ENCODE measurements around the gene RIPOR3.
A peak's percentile ranks its signal among the peaks of the same experiment; 100 is the strongest.
"Not testable (repeated sequence)": the region's sequence is repeated elsewhere in the genome, so short reads cannot be mapped to it uniquely, and the experiment has no call there.

RIPOR3 gene

DNA sequence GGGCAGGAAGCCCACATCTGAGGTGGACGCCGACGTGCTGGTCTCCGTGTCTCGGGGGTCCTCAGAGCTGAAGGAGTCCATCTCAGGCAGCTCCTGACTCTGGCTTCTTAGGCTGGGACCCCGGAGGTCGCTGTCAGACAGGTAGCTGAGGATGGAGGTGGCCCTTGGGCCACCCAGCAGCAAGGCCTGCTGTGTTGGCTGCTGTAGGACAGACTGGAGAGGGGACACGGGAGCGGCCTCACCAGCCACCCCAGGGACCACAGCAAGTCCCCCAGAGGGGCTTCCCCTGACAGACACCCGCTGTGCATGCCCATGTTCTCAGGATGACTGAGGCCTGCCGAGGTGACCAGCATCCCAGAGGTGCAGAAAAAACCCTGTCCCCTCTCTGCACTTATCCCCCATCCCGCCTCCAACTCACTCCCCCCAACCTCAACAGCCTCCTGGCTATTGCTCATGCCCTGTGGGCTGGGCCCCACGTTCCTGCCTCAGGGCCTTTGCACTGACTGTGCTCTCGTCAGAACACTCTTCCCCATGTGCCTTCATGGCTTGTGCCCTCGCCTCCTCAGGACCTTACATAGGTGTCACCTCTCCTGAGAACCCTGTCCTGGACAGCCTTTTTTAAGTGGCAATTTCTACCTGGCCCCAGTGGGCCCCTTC lies 88.8 kb downstream of the RIPOR3 start:
- intact Hi-C loops (cut with DNase I), result no loop called here
- DNase-seq, result no peak

GRCh38 chr20:50601511-50602431 lies 89.6 kb downstream of the RIPOR3 start:
- no peak for DNase-seq
- intact Hi-C loops (cut with DNase I), result no loop called here

DNA sequence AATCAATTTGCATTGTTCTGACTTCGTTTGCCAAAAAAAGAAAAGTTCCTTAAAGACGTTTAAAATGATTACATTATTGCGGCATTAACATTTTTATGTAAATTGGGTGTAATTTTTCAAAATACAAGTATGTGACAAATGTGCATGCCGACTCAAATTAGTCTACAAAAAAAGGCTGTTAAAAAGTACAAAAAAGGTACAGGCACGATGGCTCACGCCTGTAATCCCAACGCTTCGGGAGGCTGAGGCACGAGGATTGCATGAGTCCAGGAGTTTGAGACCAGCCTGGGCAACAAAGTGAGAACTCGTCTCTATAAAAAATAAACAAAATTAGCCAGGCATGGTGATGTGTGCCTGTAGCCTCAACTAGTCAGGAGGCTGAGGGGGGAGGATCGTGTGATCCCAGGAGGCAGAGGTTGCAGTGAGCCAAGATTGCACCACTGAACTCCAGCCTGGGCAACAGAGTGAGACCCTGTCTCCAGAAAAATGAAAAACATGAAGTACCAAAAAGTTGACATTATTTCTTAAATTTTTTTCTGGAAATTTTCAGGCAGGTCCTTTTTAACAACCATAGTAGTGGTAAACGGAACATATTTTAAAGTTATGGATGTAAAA lies 91.0 kb downstream of the RIPOR3 start:
- intact Hi-C loops (cut with DNase I), result no loop called here
- no peak for DNase-seq

- DNase-seq; intact Hi-C loops (cut with DNase I): not testable (repeated sequence)
Measured at GRCh38 chr20:50598768-50599167, 92.6 kb downstream of the RIPOR3 start.

- intact Hi-C loops (cut with DNase I), result no loop called here
Measured at GRCh38 chr20:50598074-50598473, 93.3 kb downstream of the RIPOR3 start.

DNA sequence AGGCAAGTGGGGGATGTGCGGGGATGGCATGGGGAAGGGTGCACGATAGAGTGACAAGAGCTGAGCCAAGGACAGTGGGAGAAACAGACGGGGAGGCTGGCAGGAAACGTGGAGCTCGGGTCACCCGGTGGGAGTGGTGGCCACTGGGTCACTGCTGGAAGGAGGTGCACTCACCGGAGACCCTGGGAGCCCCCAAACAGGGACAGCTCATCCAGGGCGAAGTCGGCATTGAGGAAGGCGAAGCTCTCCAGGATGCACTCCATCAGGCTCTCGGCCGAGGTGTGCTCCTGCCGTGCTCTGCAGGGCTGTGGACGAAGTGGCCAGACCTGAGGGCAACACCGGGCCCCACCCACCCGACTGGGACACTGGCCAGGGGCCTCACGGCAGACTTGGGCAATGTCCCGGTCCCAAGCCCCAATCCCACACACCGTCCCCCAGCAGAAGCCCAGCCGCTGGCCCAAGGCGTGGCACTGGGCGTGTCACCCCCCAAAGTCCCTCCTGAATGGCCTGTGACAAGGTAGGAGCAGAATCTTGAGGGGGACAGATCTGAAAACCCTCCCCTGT lies 93.9 kb downstream of the RIPOR3 start:
- no peak for DNase-seq
- intact Hi-C loops (cut with DNase I), result no loop called here

More at GRCh38 chr20:50598074-50598473, 93.3 kb downstream of the RIPOR3 start:
- DNase-seq, result no peak

DNA sequence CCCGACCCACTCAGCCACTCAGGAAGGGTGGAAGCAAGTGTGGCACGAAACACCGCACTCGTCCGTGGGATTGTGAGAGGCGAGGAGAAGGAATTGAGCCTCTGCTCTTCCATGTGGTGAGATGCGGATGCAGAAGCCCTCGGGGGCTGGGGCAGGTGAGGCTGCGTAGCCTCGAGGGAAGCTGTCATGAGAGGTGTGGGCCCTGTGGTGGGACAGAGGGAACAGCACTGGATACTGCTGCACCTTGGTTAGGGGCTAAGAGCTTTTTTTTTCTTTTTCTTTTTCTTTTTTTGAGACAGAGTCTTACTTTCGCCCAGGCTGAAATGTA lies 94.7 kb downstream of the RIPOR3 start:
- intact Hi-C loops (cut with DNase I), result no loop called here
- no peak for DNase-seq

GRCh38 chr20:50595988-50596693 lies 95.2 kb downstream of the RIPOR3 start:
- DNase-seq, result no peak
- intact Hi-C loops (cut with DNase I), result no loop called here

DNA sequence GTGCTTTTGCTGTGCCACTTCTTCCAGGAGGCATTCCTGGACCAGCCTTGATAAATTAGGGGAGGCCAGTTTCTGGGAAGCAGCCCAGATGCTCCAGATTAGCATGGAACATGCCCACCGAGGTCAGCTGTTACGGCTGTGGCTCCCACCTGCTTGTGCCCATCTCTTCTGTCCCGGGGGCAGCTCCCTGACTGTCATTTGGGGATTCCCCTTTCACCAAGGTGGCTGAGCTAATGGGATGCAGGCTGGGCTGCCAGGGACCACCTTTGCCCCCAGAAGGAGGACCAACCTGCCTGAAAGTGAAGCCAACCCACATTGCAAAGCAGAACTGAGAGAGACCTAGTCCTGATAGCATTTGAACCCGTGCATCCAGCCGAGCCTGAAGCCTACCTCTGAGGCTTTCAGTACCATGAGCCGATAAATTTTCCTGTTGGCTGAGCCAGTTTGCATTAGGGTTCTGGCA lies 95.9 kb downstream of the RIPOR3 start:
- intact Hi-C loops (cut with DNase I), result no loop called here
- no peak for DNase-seq

DNA sequence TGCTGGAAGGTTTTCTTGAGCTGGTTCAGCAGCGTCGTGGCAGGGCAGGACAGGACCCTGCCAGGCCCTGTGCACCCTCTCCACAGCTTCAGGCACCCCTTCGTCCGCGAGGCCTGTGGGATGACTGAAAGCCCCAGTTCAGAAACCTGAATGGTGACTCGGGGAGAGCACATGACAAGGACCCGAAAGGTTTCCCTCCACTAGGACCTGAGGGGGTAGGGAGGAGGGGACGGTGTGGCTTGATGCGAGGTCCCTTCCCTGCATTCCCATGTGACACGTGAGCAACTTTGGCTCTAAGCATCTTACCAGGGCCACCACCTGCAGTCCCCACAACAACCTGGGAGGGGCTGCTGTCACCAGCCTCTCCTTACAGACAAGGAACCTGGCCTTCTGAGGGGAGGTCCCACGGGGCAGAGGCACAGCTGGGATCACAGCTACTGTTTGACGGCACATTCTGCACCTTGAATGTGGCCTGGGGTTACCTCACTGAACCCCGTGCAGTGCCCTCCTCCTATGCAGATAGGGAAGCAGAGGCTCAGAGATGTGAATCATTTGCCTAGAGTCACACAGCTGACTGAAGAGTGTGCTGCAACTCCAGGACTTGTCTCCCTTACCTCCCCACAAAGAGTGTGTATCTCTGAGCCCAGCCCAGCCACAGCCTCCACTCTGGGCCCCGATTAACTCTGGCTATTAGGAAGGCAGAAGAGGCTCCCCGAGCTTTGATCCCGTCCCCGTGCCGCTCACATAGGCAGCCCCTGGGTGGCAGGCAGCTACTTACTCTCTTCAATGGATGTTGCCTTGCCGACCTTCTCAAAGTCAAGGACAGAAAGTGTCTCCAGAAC lies 96.5 kb downstream of the RIPOR3 start:
- no peak for DNase-seq
- intact Hi-C loops (cut with DNase I), result no loop called here

DNA sequence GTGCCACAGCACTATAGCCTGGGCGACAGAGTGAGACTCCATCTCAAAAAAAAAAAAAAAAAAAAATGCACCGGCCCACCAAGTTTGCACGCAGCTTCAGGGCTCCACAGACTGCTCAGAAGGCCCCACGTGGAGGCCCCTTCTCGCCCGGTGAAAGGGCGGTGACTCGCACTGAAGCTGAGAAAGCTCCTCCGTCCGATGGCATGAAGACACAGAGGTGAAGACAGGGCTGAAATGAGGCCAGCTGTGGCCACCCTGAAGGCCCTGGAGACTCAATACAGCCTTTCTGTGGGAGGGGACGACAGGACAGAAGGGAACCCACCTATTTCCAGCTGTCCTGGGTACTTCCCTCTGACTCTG lies 97.1 kb downstream of the RIPOR3 start:
- intact Hi-C loops (cut with DNase I), result no loop called here
- DNase-seq, result no peak

- intact Hi-C loops (cut with DNase I), result no loop called here
- peak in 4 of 42 donors; percentile 18 to 65 (median 44) for DNase-seq
Measured at GRCh38 chr20:50593005-50593335, 98.4 kb downstream of the RIPOR3 start.

GRCh38 chr20:50592282-50593004 lies 98.9 kb downstream of the RIPOR3 start:
- peak in 1 of 42 donors; percentile 14 for DNase-seq
- intact Hi-C loops (cut with DNase I), result no loop called here

DNA sequence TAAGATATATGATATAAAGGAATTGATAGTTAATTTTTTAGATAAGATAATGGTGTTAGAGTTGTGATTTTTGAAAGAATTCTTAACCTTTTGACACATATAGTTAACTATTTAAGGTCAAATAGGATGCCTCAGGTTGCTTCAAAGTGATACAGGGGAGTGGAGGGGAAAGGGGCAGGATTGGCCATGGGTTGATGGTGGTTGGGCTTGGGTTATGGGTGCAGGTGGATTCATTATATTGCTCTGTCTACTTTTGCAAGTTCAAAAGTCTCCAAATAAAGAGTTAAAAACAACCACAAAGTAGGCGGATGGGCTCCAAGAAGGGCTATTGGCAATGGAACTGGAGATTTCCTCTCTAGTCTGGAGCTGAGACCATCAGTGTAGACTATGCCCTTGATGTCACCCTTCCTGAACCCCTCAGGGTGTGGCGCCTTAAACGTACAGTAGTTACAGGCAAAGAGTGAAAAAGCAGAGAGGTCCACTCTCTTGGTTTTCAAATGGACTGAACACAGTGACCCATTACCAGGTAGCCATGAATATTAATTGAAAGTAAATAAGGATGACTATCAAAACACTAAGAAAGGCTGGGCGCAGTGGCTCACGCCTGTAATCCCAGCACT lies 100.0 kb downstream of the RIPOR3 start:
- no peak for DNase-seq
- intact Hi-C loops (cut with DNase I), result no loop called here

- DNase-seq, result no peak
- intact Hi-C loops (cut with DNase I), result no loop called here
Measured at GRCh38 chr20:50590348-50590664, 101.0 kb downstream of the RIPOR3 start.

DNA sequence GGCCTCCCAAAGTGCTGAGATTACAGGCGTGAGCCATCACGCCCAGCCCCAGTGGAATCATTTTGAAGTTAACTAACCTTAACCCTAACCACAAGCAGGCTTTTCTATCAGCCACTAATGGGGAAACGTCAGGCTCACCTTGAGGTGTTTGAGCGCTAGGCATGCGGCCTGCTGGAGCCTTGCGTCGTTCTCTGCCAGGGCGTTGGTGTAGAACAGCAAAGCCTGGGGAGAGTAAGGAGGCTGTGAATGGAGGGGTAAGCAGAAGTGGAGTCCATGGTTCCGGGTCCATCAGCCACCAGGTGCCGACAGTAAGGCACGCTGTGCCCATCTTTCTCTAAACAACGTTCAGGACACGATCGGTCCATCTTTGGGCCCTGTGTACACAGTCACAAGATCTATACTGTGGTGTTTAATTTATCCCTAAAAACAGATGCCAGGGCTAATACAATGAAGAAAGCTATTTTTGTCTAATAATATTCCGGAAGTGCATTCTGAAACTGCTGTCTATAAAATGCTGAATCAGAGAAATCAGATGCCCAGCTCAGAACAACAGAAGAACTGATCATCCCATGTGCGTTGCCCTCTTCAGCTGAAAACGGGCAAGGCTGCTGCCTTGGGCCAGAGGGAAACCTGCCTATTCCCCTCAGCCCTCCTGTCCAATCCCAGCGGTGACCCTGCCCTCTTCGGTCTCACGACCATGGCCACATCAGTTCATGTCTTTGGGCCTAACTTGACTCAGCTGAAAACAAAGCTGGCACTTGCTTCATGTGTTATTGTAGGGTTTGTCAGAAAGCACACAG lies 101.6 kb downstream of the RIPOR3 start:
- DNase-seq, result no peak
- intact Hi-C loops (cut with DNase I), result no loop called here
